Hematopoietic multipotent progenitor cell treated with erythropoietin and hydrocortisone succinate and interleukin-3 and kit ligand, for 6 days (in vitro differentiated cells): Measurements from ENCODE around the gene TMEM190.
A peak's percentile ranks its signal among the peaks of the same experiment; 100 is the strongest.

Experiments used
- DNase-seq: peaks from one replicate; pipeline ENCODE4 v3.0.0-alpha.2; 2015

The TMEM190 gene

GRCh38 chr19:55372316-55373081 is 4.1 kb upstream of the TMEM190 start:
- DNase-seq: no peak

- no peak for DNase-seq
These were observed 3.2 kb upstream of the TMEM190 start for GRCh38 chr19:55373306-55373992.

- no peak for DNase-seq
These were observed 2.5 kb upstream of the TMEM190 start for GRCh38 chr19:55373993-55374757.

GRCh38 chr19:55377356-55378131 is 918 bp downstream of the TMEM190 start:
- no peak for DNase-seq

GRCh38 chr19:55379174-55379573 is 2.5 kb downstream of the TMEM190 start:
- no peak for DNase-seq

GRCh38 chr19:55382013-55382412 is 5.4 kb downstream of the TMEM190 start:
- DNase-seq: no peak

GRCh38 chr19:55382522-55383054 is 6.0 kb downstream of the TMEM190 start:
- no peak for DNase-seq

GRCh38 chr19:55383279-55384130 is 6.9 kb downstream of the TMEM190 start:
- DNase-seq: peak; percentile 77

- peak; percentile 75 for DNase-seq
These were observed 7.7 kb downstream of the TMEM190 start, which contains the start of gene TMEM238 for GRCh38 chr19:55384131-55384919. TMEM238 (minus strand) TSS chr19:55384292; CDS start chr19:55384259, 33 bp downstream.

- DNase-seq: peak; percentile 98
These were observed 8.5 kb downstream of the TMEM190 start for GRCh38 chr19:55384920-55385723.

- peak; percentile 99 for DNase-seq
These were observed 9.3 kb downstream of the TMEM190 start, which contains the start of gene RPL28 for GRCh38 chr19:55385724-55386492. RPL28 (plus strand) TSS chr19:55385932; CDS start chr19:55386358, 426 bp downstream.

GRCh38 chr19:55386493-55386971 is 9.9 kb downstream of the TMEM190 start:
- peak; percentile 36 for DNase-seq

- no peak for DNase-seq
These were observed 11.3 kb downstream of the TMEM190 start for GRCh38 chr19:55387736-55388497.

GRCh38 chr19:55389386-55390317 is 13.0 kb downstream of the TMEM190 start:
- no peak for DNase-seq

GRCh38 chr19:55390461-55390880 is 13.8 kb downstream of the TMEM190 start:
- no peak for DNase-seq

GRCh38 chr19:55391191-55391670 is 14.6 kb downstream of the TMEM190 start:
- peak; percentile 67 for DNase-seq
